Measurements from ENCODE around the gene LAMB2. TPM values are rescaled to one million over a fixed set of nuclear protein-coding genes. Genes with fewer than 3 reads are reported as not detected.

Gene LAMB2
- total RNA-seq, 1 experiment from 2014 or later = 316 TPM

DNA sequence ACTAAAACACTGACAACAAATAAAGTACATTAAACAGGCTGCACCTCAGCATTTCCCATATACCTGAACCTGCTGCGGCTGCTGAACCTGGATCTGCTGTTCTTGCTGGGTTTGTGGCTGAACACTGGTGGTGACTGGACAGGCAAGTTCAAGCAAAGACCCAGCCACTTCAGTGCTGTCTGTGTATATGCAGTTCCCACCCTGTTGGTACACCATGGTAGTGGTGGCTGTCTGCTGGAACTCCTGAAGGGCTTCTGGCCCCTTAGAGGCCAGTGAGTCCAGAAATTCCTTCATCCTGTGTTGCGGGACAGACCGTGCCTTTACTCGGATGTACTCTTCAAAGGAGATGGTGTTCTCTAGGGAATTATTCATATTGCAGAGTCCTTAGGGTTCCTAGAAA lies 56.2 kb downstream of the LAMB2 start:
- H3K27me3 Mint-ChIP-seq (ENCODE audit: unreplicated experiment) = no peaks in the 10 kb centered on the region
- H3K9me3 Mint-ChIP-seq (ENCODE audit: low read depth, unreplicated experiment) = no peaks in the 10 kb centered on the region
- CTCF ChIA-PET = no interaction called here
- no peak for DNase-seq
- intact Hi-C loops (cut with micrococcal nuclease; ENCODE audit: unreplicated experiment) = no loop called here
- H3K4me1 Mint-ChIP-seq (ENCODE audit: low read depth, unreplicated experiment) = no peaks in the 10 kb centered on the region
- TF ChIP-seq, protein P1, sequence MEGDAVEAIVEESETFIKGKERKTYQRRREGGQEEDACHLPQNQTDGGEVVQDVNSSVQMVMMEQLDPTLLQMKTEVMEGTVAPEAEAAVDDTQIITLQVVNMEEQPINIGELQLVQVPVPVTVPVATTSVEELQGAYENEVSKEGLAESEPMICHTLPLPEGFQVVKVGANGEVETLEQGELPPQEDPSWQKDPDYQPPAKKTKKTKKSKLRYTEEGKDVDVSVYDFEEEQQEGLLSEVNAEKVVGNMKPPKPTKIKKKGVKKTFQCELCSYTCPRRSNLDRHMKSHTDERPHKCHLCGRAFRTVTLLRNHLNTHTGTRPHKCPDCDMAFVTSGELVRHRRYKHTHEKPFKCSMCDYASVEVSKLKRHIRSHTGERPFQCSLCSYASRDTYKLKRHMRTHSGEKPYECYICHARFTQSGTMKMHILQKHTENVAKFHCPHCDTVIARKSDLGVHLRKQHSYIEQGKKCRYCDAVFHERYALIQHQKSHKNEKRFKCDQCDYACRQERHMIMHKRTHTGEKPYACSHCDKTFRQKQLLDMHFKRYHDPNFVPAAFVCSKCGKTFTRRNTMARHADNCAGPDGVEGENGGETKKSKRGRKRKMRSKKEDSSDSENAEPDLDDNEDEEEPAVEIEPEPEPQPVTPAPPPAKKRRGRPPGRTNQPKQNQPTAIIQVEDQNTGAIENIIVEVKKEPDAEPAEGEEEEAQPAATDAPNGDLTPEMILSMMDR (IDR thresholded peaks at IDR 0.05; ENCODE audit: unreplicated experiment) = no peak
- H3K36me3 Mint-ChIP-seq (ENCODE audit: insufficient read depth, unreplicated experiment) = peaks cover 29% of the 10 kb centered on the region
- no peak overlapping the region for H3K27ac Mint-ChIP-seq (ENCODE audit: unreplicated experiment)
- BruUV-seq (replicated peaks) = no TSS peak
- H3K4me3 Mint-ChIP-seq (ENCODE audit: low read depth, unreplicated experiment) = no peak overlapping the region

DNA sequence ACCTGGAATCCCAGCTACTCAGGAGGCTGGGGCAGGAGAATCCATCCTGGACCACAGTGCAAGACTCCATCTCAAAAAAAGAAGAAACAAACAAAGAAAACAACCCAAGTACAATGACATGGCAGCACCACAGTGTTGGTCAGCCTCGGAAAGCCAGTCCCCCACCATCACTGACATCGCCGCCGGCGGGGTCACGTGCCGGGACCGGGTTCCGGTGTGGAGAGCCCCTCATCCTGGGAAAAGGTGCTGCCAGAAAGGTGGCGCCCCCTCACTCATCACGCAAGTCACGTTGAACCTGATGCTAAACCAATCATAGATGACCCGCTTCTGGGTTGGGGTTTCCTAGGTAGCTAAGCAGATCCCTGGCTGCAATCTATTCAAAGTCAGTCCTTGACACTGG lies 56.7 kb downstream of the LAMB2 start:
- H3K9me3 Mint-ChIP-seq (ENCODE audit: low read depth, unreplicated experiment) = no peaks in the 10 kb centered on the region
- H3K4me1 Mint-ChIP-seq (ENCODE audit: low read depth, unreplicated experiment) = no peaks in the 10 kb centered on the region
- intact Hi-C loops (cut with micrococcal nuclease; ENCODE audit: unreplicated experiment) = no loop called here
- no peaks in the 10 kb centered on the region for H3K27me3 Mint-ChIP-seq (ENCODE audit: unreplicated experiment)
- TF ChIP-seq, protein P1 (IDR thresholded peaks at IDR 0.05; ENCODE audit: unreplicated experiment) = no peak
- H3K36me3 Mint-ChIP-seq (ENCODE audit: insufficient read depth, unreplicated experiment) = peaks cover 34% of the 10 kb centered on the region
- CTCF ChIA-PET = no interaction called here
- DNase-seq = no peak
- no TSS peak for BruUV-seq (replicated peaks)
- no peak overlapping the region for H3K4me3 Mint-ChIP-seq (ENCODE audit: low read depth, unreplicated experiment)
- no peak overlapping the region for H3K27ac Mint-ChIP-seq (ENCODE audit: unreplicated experiment)

Small RNA genes within 50 kb of the gene (microRNA-seq; reads per million reads assigned to microRNA genes)
- not detected for gene MIR6890

Other genes starting within 250 kb of the LAMB2 start
- gene SLC25A20, start 234.2 kb downstream of the LAMB2 start, total RNA-seq (2022) = 7.9 and 11.4 TPM in 2 replicates
- gene ARIH2, start 214.2 kb downstream of the LAMB2 start, total RNA-seq (2022) = 98.4 and 109 TPM in 2 replicates
- gene P4HTM, start 142.8 kb downstream of the LAMB2 start, total RNA-seq (2022) = 63.0 and 72.0 TPM in 2 replicates
- gene WDR6, start 125.7 kb downstream of the LAMB2 start, total RNA-seq (2022) = 113 and 138 TPM in 2 replicates
- gene DALRD3, start 114.5 kb downstream of the LAMB2 start, total RNA-seq (2022) = 35.1 and 40.9 TPM in 2 replicates
- 124 and 133 TPM in 2 replicates for gene NDUFAF3, start 110.9 kb downstream of the LAMB2 start, total RNA-seq (2022)
- 160 and 184 TPM in 2 replicates for gene IMPDH2, start 103.7 kb downstream of the LAMB2 start, total RNA-seq (2022)
- 97.8 and 107 TPM in 2 replicates for gene QRICH1, start 39.0 kb downstream of the LAMB2 start, total RNA-seq (2022)
- 179 and 248 TPM in 2 replicates for gene QARS1, start 28.3 kb downstream of the LAMB2 start, total RNA-seq (2022)
- 44.3 and 51.0 TPM in 2 replicates for gene USP19, start 12.2 kb downstream of the LAMB2 start, total RNA-seq (2022)
- gene CCDC71, start 33.3 kb upstream of the LAMB2 start, total RNA-seq (2022) = 19.2 and 20.2 TPM in 2 replicates
- 5.4 and 7.1 TPM in 2 replicates for gene KLHDC8B, start 38.5 kb upstream of the LAMB2 start, total RNA-seq (2022)
- 6.7 and 8.8 TPM in 2 replicates for gene C3orf62, start 144.2 kb upstream of the LAMB2 start, total RNA-seq (2022)
- gene USP4, start 207.0 kb upstream of the LAMB2 start, total RNA-seq (2022) = 40.0 and 43.5 TPM in 2 replicates
- gene GPX1, start 225.3 kb upstream of the LAMB2 start, total RNA-seq (2022) = 143 and 151 TPM in 2 replicates